Activated CD8-positive, alpha-beta T cell treated with anti-CD3 and anti-CD28 coated beads, Interleukin-2, amount 10 ng/mL, durations not matched to agents 7 days and 5 days (primary cell): ENCODE measurements around the gene LGALS3BP. TPM values are rescaled to one million over a fixed set of nuclear protein-coding genes. Genes with fewer than 3 reads are reported as not detected.

Source experiments
- ATAC-seq: fragments of 150-1000 bp; cut with Tn5 transposase; one replicate; pipeline ENCODE4 v1.10.0; 2021; ENCODE audit warnings: moderate library complexity
- CTCF ChIA-PET: fragments of 350-600 bp; sonication (Branson Sonifier 250); formaldehyde crosslinking; loops from one replicate; lab custom pipeline; 2021; ENCODE audit warnings: antibody characterized with exemption; lab: Charles Lee
- POLR2A ChIA-PET: fragments of 350-600 bp; sonication (Branson Sonifier 250); formaldehyde crosslinking; loops from one replicate; lab custom pipeline; 2021; ENCODE audit warnings: antibody characterized with exemption; lab: Charles Lee
- DNase-seq: peaks from one replicate; pipeline ENCODE4 v3.0.0-alpha.2; 2020
- H3K27ac Mint-ChIP-seq: one replicate; pipeline ENCODE4 v1.8.0; 2021; ENCODE audit warnings: mild to moderate bottlenecking, mixed read lengths
- H3K27me3 Mint-ChIP-seq: one replicate; pipeline ENCODE4 v1.8.0; 2021; ENCODE audit warnings: low read depth, mixed read lengths
- H3K36me3 Mint-ChIP-seq: one replicate; pipeline ENCODE4 v1.8.0; 2021; ENCODE audit warnings: low read depth, mixed read lengths
- H3K4me1 Mint-ChIP-seq: one replicate; pipeline ENCODE4 v1.8.0; 2021; ENCODE audit warnings: low read depth, mixed read lengths
- H3K4me3 Mint-ChIP-seq: one replicate; pipeline ENCODE4 v1.8.0; 2021; ENCODE audit warnings: mild to moderate bottlenecking, mixed read lengths
- H3K9me3 Mint-ChIP-seq: one replicate; pipeline ENCODE4 v1.8.0; 2022; ENCODE audit warnings: mixed read lengths; ENCODE audit not compliant: insufficient read depth
- total RNA-seq, 2 experiments: library from RNA; stranded (reverse); gene quantifications; one replicate each; pipeline ENCODE4 v1.2.3, GENCODE V29; 2021

Gene LGALS3BP
- total RNA-seq, 2 experiments from 2014 or later = 172 to 181 TPM

DNA sequence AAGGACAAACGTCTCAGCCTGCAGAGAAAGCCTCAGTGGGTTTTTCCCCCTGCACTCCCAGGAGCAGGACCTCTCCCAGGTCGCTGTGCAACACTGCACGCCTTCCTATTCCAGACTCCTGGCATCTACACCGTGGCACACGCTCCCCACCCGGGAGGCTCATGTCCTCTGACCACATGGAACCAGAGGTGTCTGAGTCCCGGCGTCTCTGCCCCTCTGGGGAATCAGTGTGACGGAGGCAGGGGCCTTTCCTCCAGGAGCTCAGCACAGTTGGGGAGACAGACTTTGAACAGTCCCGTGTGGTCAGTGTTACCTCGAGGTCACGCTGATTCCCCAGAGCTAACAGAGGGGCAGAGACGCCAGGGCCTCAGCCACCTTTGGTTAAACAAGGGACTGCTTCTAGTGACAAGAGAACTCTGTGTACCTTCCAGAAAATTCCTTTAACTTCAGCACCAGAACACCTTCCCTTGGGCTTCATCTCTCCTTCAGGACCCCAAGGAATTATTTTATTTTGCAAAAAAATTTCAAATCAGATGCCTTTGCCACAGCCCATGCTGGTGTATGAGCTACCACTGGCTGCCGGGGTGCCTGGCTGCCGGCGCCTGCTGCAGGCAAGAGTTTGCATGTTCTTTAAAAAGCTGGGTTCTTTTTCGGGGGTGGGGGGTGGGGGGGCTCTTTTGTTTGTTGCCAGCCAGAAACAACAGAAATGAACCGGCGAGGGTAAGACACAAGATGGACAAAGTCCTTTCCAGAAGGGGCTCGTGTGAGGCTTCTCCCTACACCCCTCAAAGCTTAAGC, 23.3 kb upstream of the LGALS3BP start:
- CTCF ChIA-PET = interaction anchor here (1.4 kb wide), 1 partner anchor 9 kb away, joined by 3 read pairs; no protein-coding TSS in a partner anchor
- ATAC-seq = no peak
- Mint-ChIP-seq H3K9me3 (no peaks in the 10 kb centered on the region), H3K27ac (no peak overlapping the region), H3K36me3 (peaks cover 32% of the 10 kb centered on the region), H3K4me1 (peaks cover 35% of the 10 kb centered on the region), H3K4me3 (no peak overlapping the region), H3K27me3 (no peaks in the 10 kb centered on the region)
- no peak for DNase-seq
- POLR2A ChIA-PET = interaction anchor here (0.6 kb wide), 1 partner anchor 42 kb away, joined by 5 read pairs; no protein-coding TSS in a partner anchor

DNA sequence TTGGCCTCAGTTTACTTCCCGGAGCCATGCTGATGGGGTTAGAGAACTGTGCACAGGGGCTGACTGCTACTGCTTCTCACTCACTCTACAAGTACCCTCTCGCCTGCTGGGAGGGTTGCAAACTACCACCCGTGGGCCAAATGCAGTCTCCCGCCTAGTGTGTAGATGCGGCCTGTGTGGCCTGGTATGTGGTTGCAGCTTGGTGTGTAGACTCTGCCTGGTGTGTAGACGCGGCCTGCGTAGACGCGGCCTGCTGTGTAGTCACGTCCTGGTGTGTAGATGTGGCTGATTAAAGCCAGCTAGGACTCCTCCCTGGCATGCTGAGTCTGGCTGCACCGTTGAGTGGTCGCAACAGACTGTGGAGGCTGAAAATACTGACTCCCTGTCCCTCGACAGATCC, 22.6 kb upstream of the LGALS3BP start:
- ATAC-seq (no peak), DNase-seq (no peak)
- no peak overlapping the region for H3K4me3 Mint-ChIP-seq
- ChIA-PET POLR2A (no interaction called here), CTCF (interaction anchor here (1.4 kb wide), 1 partner anchor 8 kb away, joined by 3 read pairs; no protein-coding TSS in a partner anchor)
- H3K27me3 Mint-ChIP-seq = no peaks in the 10 kb centered on the region
- peaks cover 28% of the 10 kb centered on the region for H3K4me1 Mint-ChIP-seq
- no peak overlapping the region for H3K27ac Mint-ChIP-seq
- H3K9me3 Mint-ChIP-seq = no peaks in the 10 kb centered on the region
- peaks cover 34% of the 10 kb centered on the region for H3K36me3 Mint-ChIP-seq

DNA sequence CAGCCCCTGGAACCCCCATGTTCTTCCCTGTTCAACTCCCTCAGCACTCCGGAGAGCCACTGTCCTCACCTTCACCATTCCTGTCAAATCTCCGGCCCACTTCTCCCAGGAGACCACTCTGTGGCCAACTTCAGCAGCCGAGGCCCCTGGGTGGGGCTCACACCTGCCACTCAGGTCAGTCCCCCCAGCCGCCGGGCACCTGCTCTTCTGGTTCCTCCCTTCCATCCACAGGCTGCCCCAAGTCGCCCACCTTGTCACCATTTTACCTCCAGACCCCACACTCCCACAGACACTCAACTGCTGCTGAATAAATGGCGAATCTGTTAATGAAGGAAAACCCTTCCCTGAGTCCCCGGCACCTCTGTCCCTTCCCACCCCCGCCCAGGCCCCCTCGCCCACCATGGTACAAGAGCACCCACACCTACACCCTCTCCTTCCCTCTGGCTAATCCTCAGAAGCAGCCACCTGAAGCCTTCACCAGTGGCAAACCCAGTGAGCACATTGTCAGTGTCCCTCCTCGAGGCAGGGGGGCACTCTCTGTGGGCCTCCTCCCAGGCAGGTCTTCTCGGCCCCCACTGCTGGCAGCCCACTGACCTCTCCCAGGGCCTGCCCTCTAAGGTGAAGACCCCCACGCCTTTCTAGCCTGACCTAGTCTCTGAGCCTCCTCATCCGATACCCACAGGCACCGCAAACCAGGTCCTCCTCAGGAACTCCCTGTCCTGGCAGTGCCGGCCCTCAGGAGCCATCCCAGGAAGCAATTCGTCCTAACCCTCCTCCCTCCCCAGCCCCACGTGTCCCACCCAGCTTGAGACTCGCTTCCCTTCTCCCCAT, 21.7 kb upstream of the LGALS3BP start:
- Mint-ChIP-seq H3K9me3 (no peaks in the 10 kb centered on the region), H3K36me3 (peaks cover 36% of the 10 kb centered on the region), H3K27me3 (no peaks in the 10 kb centered on the region), H3K4me3 (no peak overlapping the region), H3K4me1 (peaks cover 22% of the 10 kb centered on the region), H3K27ac (no peak overlapping the region)
- DNase-seq (no peak), ATAC-seq (no peak)
- CTCF ChIA-PET = no interaction called here
- POLR2A ChIA-PET = no interaction called here

DNA sequence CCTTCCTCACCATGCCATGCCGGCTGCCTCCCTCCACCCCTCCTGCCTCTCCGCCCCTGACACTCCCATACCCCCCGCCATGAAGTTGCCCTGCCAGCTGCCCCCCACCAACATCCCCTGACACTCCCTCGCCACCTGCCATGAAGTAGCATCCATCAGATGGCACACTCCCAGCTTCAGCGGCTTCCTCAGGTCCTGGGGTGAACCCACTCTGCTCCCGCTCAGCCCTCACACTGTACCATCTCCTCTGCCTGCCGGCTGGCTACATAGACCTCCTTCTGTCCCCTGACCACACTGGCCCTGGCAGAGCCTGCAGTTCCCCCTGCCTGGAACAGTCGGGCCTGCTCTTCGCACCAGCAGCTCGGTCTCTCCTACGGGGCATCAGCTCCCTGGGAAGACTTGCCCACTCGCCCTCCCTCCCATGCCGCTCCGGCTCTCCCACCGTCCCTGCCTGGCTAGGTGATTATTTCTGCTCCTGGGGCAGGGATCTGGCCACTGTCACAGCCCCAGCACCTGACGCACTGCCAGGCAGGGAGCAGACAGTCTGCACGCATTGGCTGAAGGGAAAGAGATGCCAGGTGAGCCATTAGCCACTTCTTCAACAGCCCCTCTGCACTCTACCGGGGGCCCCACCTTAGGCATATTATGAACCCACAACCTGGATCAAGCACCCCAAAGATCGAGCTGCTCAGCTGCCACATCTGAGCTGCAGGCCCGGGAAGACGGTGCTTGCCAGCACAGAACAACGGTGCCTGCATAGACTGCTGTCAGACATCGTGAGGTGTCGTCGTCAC, 20.9 kb upstream of the LGALS3BP start:
- H3K27ac Mint-ChIP-seq = no peak overlapping the region
- ATAC-seq (no peak), DNase-seq (no peak)
- ChIA-PET CTCF (interaction anchor here (0.8 kb wide), 1 partner anchor 21 kb away, joined by 4 read pairs; no protein-coding TSS in a partner anchor), POLR2A (interaction anchor here (1.0 kb wide), 1 partner anchor 9 kb away, joined by 3 read pairs; the partner anchor contains the start of gene CANT1)
- H3K4me1 Mint-ChIP-seq = peaks cover 14% of the 10 kb centered on the region
- H3K36me3 Mint-ChIP-seq = peaks cover 42% of the 10 kb centered on the region
- no peak overlapping the region for H3K4me3 Mint-ChIP-seq
- H3K27me3 Mint-ChIP-seq = no peaks in the 10 kb centered on the region
- H3K9me3 Mint-ChIP-seq = no peaks in the 10 kb centered on the region

DNA sequence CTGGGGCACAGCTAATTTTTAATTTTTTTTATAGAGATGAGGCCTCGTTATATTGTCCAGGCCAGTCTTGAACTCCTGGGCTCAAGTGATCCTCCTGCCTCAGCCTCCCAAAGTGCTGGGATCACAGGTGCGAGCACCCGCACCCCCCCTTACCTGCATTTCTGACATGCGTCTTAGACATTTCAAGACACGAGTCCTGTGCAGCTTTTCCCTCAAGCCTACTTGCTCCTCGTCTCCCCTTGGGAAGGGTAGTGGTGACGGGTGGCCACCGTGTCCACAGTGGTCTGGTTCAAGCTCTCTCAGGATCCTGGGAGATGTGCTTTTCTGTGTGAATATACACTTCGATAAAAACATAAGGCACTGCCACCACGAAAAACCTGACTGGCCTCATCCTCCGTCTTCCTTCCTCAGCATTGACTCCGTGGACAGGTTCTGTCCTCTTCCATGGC, 20.2 kb upstream of the LGALS3BP start:
- H3K9me3 Mint-ChIP-seq = no peaks in the 10 kb centered on the region
- H3K27me3 Mint-ChIP-seq = no peaks in the 10 kb centered on the region
- H3K36me3 Mint-ChIP-seq = peaks cover 45% of the 10 kb centered on the region
- ATAC-seq (no peak), DNase-seq (no peak)
- ChIA-PET CTCF (interaction anchor here (0.8 kb wide), 1 partner anchor 22 kb away, joined by 4 read pairs; no protein-coding TSS in a partner anchor), POLR2A (interaction anchor here (1.0 kb wide), 1 partner anchor 10 kb away, joined by 3 read pairs; the partner anchor contains the start of gene CANT1)
- no peak overlapping the region for H3K4me3 Mint-ChIP-seq
- peaks cover 8% of the 10 kb centered on the region for H3K4me1 Mint-ChIP-seq
- H3K27ac Mint-ChIP-seq = no peak overlapping the region

DNA sequence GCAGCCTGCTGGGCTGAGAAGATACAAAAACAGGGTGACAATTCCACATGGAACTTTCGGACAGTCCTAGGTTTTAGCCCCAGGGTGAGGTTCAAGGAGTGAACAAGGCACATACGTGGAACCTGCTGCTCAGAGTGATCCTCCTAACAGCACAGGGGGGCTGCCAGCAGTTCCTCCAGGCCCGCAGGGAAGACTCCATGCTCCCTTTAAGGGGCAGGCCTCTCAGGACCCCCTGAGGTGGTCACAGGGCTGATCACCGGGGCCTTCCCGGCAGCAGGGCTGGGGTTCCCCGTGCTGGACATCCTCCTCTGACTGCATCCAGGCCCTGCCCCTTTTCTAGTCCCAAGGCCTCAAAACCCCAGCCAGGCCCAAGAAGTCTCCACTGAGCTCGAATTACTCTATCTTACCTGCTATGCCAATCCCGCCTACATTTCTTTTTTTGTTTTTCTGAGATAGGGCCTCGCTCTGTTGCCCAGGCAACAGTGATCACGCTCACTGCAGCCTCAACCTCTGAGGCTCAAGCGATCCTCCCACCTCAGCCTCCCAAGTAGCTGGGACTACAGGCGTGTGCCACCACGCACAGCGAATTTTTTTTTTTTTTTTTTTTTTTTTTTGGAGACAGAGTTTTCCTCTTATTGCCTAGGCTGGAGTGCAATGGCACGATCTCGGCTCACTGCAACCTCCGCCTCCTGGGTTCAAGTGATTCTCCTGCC, 19.5 kb upstream of the LGALS3BP start:
- H3K27me3 Mint-ChIP-seq = no peaks in the 10 kb centered on the region
- CTCF ChIA-PET = interaction anchor here (0.8 kb wide), 1 partner anchor 22 kb away, joined by 4 read pairs; no protein-coding TSS in a partner anchor

DNA sequence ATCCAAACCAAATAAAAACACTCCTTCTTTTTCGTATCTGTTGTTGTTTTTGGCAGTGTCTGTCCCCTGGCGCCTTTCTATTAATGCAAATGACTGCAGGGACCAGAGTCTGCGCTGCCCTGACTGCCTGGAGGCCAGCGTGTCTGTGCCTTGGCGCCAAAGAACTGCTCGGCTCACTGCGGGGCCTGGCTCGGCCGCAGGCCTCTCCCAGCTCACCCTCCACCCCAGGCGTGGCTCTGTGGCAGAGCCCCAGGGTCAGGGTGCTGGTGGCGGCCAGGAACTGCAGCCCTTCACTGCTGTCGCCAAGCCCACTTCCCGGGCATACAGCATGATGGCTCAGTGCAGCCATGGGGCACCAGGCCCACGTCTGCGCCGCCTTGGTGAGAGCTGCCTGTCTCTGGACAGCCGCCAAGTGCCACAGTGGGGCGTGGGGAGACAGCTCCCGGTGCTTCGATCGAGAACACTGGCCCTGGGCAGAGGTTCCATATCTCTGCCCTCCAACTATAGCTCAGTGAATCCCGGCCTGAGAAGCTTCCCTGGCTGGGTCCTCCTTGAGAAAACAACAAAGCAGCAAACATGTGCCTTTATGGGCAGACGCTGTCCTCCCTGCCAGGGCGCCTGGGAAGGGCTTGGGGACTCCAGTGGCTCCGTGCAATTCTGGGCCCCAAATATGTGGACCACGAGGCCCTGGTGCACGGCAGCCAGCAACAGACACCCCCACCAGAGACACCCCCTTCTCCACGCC, 18.8 kb upstream of the LGALS3BP start:
- no peak for ATAC-seq
- H3K27ac Mint-ChIP-seq = no peak overlapping the region
- DNase-seq = no peak
- peaks cover 51% of the 10 kb centered on the region for H3K36me3 Mint-ChIP-seq
- POLR2A ChIA-PET = no interaction called here
- CTCF ChIA-PET = no interaction called here
- no peaks in the 10 kb centered on the region for H3K27me3 Mint-ChIP-seq
- H3K4me1 Mint-ChIP-seq = peaks cover 6% of the 10 kb centered on the region
- H3K9me3 Mint-ChIP-seq = no peaks in the 10 kb centered on the region
- H3K4me3 Mint-ChIP-seq = no peak overlapping the region

More for the DNA sequence above, 19.5 kb upstream of the LGALS3BP start:
- Mint-ChIP-seq H3K36me3 (peaks cover 48% of the 10 kb centered on the region), H3K4me1 (peaks cover 8% of the 10 kb centered on the region), H3K9me3 (no peaks in the 10 kb centered on the region), H3K27ac (no peak overlapping the region), H3K4me3 (no peak overlapping the region)
- ATAC-seq (no peak), DNase-seq (no peak)
- POLR2A ChIA-PET = interaction anchor here (1.0 kb wide), 1 partner anchor 10 kb away, joined by 3 read pairs; the partner anchor contains the start of gene CANT1

DNA sequence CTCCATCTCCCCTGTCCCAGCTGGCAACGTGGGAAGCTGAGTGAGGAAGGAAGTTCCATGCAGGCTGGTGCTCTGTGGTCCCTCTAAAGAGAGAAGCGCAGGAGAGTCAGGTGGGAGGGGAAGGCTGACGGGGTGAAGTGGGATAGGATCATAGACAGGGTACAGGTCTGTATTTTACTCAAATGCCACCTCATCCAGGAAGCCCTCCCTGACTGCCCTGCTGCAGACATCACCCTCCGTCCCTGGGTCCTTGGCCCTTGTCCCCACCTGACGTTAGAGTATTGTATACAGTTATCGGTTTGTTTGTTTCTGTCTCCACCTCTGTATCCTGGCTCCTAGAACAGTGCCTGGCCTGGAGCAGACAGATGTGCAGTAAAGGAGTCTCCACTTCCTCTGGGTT, 18.2 kb upstream of the LGALS3BP start:
- Mint-ChIP-seq H3K27ac (no peak overlapping the region), H3K4me3 (no peak overlapping the region), H3K9me3 (no peaks in the 10 kb centered on the region), H3K27me3 (no peaks in the 10 kb centered on the region), H3K36me3 (peaks cover 56% of the 10 kb centered on the region), H3K4me1 (peaks cover 9% of the 10 kb centered on the region)
- DNase-seq (no peak), ATAC-seq (no peak)
- POLR2A ChIA-PET = no interaction called here
- CTCF ChIA-PET = no interaction called here

DNA sequence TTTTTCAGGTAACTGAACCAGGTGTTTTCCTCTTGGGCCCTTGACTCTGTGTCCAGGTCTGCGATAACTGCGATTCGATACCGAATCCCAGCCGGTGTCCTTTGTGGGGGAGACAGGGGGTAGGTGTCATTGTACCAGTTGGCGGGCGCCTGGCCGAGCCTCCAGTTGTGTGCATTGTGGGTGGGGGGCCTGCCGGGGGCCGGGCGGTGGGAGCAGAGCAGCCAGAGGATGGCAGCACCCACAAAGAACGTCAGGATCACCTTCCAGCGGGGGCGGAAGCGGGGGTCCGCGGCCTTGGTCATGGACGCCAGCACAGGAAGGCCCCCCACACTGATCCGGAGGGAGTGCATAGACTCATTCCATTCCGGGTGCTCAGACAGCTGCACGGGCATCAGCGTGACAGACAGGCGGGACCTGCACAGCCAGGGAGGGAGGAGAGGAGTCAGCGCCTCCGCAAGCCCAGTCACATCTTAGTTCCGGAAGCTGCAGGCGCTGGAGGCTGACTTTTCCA, 17.6 kb upstream of the LGALS3BP start:
- DNase-seq (no peak), ATAC-seq (no peak)
- H3K9me3 Mint-ChIP-seq = no peaks in the 10 kb centered on the region
- H3K4me1 Mint-ChIP-seq = peaks cover 5% of the 10 kb centered on the region
- CTCF ChIA-PET = no interaction called here
- H3K27ac Mint-ChIP-seq = no peak overlapping the region
- POLR2A ChIA-PET = no interaction called here
- H3K4me3 Mint-ChIP-seq = no peak overlapping the region
- no peaks in the 10 kb centered on the region for H3K27me3 Mint-ChIP-seq
- peaks cover 54% of the 10 kb centered on the region for H3K36me3 Mint-ChIP-seq

DNA sequence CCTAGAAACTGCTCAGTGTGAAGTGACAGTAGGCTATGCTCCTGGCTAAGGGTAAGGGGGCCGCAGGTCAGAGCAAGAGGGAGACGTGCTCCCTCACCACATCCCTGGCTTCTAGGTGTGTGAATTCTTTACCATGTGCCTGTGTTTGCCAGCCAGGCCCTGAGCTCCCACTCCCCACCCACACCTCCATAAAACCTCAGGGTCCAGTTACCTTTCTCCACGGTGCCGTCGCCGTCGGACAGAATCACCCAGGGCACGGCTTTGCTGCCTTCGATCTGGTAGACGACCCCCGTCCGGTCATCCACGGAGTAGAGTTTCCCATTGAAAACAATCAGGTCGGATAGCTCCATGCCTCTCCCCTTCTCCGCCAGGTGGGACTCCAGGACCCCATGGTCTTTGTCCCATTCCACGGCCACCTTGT, 17.1 kb upstream of the LGALS3BP start:
- H3K27ac Mint-ChIP-seq = no peak overlapping the region
- H3K9me3 Mint-ChIP-seq = no peaks in the 10 kb centered on the region
- CTCF ChIA-PET = no interaction called here
- POLR2A ChIA-PET = no interaction called here
- peaks cover 54% of the 10 kb centered on the region for H3K36me3 Mint-ChIP-seq
- H3K4me1 Mint-ChIP-seq = peaks cover 4% of the 10 kb centered on the region
- DNase-seq (no peak), ATAC-seq (no peak)
- H3K4me3 Mint-ChIP-seq = no peak overlapping the region
- H3K27me3 Mint-ChIP-seq = no peaks in the 10 kb centered on the region
